IPS DF 6.9 (cell line): Measurements from ENCODE around the gene HOXD4.

Experiments
- DNase-seq: peaks from one replicate; pipeline ENCODE4 v3.0.0-alpha.2; 2013; ENCODE audit warnings: low read depth, low spot score
- H3K27ac ChIP-seq: one replicate; pipeline ENCODE4 v1.5.1; 2013; ENCODE audit warnings: low read length, control low read depth
- H3K27me3 ChIP-seq: 2 replicates; pipeline ENCODE4 v1.6.1; 2013; ENCODE audit warnings: mild to moderate bottlenecking, low read length; ENCODE audit not compliant: control insufficient read depth, insufficient read depth
- H3K36me3 ChIP-seq: 2 replicates; pipeline ENCODE4 v1.6.1; 2013; ENCODE audit warnings: low read length; ENCODE audit not compliant: control insufficient read depth, insufficient read depth
- H3K4me1 ChIP-seq: 2 replicates; pipeline ENCODE4 v1.6.1; 2013; ENCODE audit warnings: low read length; ENCODE audit not compliant: control insufficient read depth, insufficient read depth
- H3K4me3 ChIP-seq: 2 replicates; pipeline ENCODE4 v1.5.1; 2013; ENCODE audit warnings: mild to moderate bottlenecking, low read length
- H3K9me3 ChIP-seq: 2 replicates; pipeline ENCODE4 v1.6.1; 2013; ENCODE audit warnings: low read length, inconsistent platforms; ENCODE audit not compliant: control insufficient read depth, insufficient read depth
- WGBS: extraction: QIAGEN DNeasy Blood & Tissue Kit; methylation state at CpG from one replicate; pipeline ENCODE4 v1.1.7; 2013; ENCODE audit warnings: mixed read lengths, missing lambda C conversion rate; ENCODE audit not compliant: insufficient read length, insufficient coverage; 5-methylcytosine and 5-hydroxymethylcytosine counted together

The HOXD4 gene

DNA sequence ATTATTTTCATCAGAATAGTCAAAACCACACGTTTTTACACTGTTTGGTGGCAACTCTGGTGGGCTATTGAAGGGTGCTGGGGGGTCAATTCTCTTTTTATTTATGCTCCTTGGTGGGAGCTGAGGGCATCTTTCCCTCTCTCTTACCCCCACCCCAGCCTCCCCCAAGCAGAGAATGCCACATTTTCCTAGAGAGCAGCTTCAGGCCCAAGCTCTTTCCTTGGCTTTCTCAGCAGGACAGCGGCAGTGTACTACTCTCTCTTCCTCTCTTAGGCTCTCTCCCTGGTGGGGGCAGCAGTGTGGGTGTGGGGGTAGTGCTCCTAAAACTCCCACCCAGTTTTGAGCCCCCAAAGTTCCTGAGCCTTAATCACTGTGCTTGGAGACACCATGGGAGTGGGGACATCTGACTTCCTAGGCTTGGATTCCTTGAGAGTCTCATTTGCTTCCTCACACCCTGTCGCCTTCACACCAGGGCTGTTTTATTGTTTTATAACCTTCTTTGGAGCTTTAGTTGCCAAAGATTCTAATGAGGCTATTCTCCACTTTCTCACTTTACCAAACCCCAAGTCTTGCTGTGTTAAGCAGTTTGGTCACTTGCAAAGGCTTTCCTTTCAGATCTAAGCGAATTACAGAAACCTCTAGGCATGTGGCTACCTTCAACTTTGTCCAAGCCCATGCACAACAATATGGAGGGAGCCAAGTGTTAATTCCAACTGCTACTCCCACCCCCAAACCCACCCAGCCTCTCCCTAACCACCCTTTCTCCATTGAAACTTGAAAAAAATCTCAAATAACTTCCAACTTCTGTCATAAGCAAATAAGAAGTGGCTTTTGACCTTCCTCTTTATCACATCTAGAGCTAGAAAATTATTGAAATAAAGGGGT, 6.0 kb upstream of the HOXD4 start:
- no peak for DNase-seq
- Histone ChIP-seq H3K4me3 (no peak overlapping the region), H3K27ac (no peak overlapping the region), H3K4me1 (no peaks in the 10 kb centered on the region), H3K36me3 (no peaks in the 10 kb centered on the region), H3K9me3 (no peaks in the 10 kb centered on the region), H3K27me3 (peaks cover 90% of the 10 kb centered on the region)
- no CpG with 5 or more reads among the region's 4 CpGs for WGBS

DNA sequence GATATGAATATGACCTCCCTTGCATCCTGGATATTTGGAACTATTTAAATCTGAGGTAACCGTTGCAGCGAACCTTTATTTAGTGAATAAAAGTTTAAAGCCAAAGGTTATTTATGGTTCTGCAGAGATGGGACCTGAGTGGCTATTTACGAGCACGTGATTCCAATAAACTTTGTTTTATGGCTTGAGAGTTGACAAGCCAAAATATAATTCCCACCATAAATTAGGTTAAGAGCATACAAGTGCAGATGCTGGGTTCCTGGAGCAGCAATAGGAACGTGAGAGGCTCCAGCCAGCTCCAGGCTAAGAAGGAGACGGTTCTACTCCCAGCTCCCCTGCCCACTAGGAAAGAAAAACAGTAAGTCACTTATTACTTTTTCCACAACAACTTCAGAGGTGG, 5.2 kb upstream of the HOXD4 start:
- DNase-seq: no peak
- Histone ChIP-seq H3K9me3 (no peaks in the 10 kb centered on the region), H3K36me3 (no peaks in the 10 kb centered on the region), H3K27ac (no peak overlapping the region), H3K4me1 (no peaks in the 10 kb centered on the region), H3K27me3 (peaks cover 95% of the 10 kb centered on the region), H3K4me3 (no peak overlapping the region)
- no CpG with 5 or more reads among the region's 6 CpGs for WGBS

DNA sequence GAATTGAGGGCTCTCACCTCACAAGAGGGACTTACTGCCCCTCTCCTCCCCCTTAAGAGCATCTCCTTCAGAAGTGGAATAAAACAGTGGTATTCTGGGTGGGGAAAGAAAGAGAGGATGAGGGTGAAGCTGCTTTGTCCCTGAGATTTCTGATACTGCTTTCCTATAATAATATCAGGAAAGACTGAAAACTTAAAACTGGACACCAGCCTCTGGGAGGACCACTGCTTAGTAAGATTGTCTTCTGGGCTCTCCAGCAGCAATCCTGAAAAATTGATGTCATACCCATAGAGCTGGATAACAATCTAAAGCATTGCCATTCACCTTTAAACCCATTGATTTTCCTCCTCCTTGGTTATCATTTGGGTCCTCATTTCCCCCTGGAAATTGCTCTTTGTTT, 4.7 kb upstream of the HOXD4 start:
- no peak overlapping the region for H3K27ac ChIP-seq
- no peaks in the 10 kb centered on the region for H3K4me1 ChIP-seq
- peaks cover 95% of the 10 kb centered on the region for H3K27me3 ChIP-seq
- DNase-seq: no peak
- no peaks in the 10 kb centered on the region for H3K36me3 ChIP-seq
- H3K4me3 ChIP-seq: no peak overlapping the region
- no peaks in the 10 kb centered on the region for H3K9me3 ChIP-seq

DNA sequence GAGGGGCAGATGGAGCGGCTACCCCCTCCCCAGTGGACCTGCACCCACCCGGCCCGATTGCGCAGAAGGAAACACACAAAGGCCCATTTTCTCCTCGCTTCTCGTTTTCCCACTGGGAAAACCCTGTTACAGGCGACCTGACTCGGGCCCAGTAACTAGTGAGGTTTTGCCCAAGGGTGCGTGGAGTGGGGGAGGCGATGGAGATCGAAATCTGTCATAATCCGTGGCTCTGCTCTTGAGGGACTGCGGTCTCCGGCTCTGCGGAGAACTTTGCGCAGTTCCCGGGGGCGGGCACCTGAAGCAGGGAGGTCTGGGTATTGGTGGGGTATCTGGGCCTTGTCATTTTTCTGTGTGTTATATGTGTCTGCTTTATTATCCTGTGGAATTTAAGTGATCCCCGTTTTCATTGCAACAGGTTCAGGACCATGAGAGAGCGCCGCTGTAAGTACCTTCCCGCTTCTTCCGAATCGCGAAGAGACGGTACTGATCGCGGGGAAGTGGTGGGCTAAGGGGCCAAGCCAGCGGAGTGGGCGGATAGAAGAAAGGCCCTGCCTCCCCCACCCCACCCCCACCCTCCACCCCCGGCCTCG, 4.0 kb upstream of the HOXD4 start:
- no CpG with 5 or more reads among the region's 32 CpGs for WGBS
- H3K27ac ChIP-seq: no peak overlapping the region

DNA sequence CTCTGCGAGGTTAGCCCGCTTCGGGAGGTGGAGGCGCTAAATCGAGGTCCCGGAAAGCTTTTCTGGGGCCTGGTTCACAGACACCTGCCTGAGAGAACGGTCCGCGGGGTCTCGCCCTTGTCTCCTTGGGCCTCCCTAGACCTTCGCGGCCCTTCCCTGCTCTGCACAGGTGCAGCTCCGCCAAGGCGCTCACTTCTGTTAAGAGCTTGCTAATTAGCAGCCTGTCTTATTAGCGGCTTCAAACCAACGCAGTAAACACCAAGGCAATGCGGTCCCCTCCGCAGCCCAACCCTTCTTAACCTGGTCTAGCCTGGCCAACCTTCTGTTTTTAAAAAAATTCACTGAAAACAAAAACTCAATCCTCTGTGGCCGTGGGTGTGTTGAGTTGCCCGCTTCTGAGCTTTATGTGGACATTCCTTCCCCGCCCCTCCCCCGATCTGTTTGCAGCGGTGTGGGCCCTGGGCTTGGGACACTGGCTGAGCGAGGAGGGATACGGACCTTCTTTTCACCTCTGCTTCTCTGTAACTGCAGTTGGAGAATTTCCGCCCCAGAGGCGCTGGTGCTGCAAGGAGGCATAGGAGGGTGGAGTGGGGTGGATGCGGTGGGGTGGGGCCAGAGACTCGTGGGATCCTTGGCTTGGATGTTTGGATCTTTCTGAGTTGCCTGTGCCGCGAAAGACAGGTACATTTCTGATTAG, 3.4 kb upstream of the HOXD4 start:
- no CpG with 5 or more reads among the region's 31 CpGs for WGBS
- no peaks in the 10 kb centered on the region for H3K9me3 ChIP-seq
- H3K27me3 ChIP-seq: peaks cover 94% of the 10 kb centered on the region
- DNase-seq: no peak
- no peak overlapping the region for H3K27ac ChIP-seq
- no peaks in the 10 kb centered on the region for H3K36me3 ChIP-seq
- no peaks in the 10 kb centered on the region for H3K4me1 ChIP-seq
- H3K4me3 ChIP-seq: no peak overlapping the region

More for the DNA sequence above, 4.0 kb upstream of the HOXD4 start:
- Histone ChIP-seq H3K9me3 (no peaks in the 10 kb centered on the region), H3K4me1 (no peaks in the 10 kb centered on the region), H3K36me3 (no peaks in the 10 kb centered on the region), H3K4me3 (no peak overlapping the region), H3K27me3 (peaks cover 94% of the 10 kb centered on the region)
- no peak for DNase-seq

DNA sequence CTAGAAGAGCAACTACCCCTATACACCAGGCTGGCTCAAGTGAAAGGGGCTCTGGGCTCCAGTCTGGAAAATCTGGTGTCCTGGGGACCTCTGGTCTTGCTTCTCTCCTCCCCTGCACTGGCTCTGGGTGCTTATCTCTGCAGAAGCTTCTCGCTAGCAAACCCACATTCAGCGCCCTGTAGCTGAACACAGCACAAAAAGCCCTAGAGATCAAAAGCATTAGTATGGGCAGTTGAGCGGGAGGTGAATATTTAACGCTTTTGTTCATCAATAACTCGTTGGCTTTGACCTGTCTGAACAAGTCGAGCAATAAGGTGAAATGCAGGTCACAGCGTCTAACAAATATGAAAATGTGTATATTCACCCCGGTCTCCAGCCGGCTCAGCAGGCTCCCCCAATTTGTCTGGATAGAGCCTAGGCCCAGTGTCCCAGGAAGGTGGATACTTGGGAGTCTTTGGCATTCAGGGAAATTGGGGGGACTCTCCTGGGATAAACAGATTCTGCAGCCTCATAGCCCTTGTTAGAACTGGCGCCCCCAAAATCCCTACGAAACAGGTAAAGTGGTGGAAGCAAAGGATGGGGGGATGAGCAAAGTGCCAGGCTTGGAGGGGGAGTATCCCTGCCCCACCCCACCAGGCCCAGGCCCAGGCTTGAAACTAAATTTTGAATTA, 2.5 kb upstream of the HOXD4 start:
- WGBS: no CpG with 5 or more reads among the region's 11 CpGs
- Histone ChIP-seq H3K27ac (no peak overlapping the region), H3K36me3 (no peaks in the 10 kb centered on the region), H3K9me3 (no peaks in the 10 kb centered on the region), H3K27me3 (peaks cover 94% of the 10 kb centered on the region), H3K4me1 (no peaks in the 10 kb centered on the region), H3K4me3 (no peak overlapping the region)
- DNase-seq: no peak

DNA sequence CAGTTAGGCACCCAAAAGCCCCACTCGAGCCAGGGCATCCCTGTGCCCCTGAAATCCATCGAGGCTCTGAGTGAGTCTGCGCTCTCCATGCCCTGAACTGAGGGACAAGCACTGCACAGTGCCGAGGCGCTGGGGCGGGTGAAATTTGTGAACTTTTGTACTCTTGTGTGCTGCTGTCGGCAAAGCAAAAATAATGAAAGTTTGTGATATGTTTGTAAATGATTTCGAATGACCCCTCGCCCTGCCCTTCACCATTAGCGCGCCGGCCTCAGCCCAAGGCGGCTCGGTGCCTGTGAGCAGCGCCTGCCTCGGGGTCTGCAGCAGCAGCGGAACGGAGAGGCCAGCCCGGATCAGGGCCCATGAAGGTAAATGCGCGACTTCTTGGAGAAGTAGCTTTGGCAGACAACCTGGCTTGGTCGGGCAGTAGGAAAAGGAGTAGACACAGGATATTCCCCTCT, 1.8 kb upstream of the HOXD4 start:
- H3K4me3 ChIP-seq: no peak overlapping the region
- no peaks in the 10 kb centered on the region for H3K9me3 ChIP-seq
- H3K36me3 ChIP-seq: no peaks in the 10 kb centered on the region
- DNase-seq: no peak
- H3K27me3 ChIP-seq: peaks cover 96% of the 10 kb centered on the region
- no peak overlapping the region for H3K27ac ChIP-seq
- no CpG with 5 or more reads among the region's 22 CpGs for WGBS
- H3K4me1 ChIP-seq: no peaks in the 10 kb centered on the region

DNA sequence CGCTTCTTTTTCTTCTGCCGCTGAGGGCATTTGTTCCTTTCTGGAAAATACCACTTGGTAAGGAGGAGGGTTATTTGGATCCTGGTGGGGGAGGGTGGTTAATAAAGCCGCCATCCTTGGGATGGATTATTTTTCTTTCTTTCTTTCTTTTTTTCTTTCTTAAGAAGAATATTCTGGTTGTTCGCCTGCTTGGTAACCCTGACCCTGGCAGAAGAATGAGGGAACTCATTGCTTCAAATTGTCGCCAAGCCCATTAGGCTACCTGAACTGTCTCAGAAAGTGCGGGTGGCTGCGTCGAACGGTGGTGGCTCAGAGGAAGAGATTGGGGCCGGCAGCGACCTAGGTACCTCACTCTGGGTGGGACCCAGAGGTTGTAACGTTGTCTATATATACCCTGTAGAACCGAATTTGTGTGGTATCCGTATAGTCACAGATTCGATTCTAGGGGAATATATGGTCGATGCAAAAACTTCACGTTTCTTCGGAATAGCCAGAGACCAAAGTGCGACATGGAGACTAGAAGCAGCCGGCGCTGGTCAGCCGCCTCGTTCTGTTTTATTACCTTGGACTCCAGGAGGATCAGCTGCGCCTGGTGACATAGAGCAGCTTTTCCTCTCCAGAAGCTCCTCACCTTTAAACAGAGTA, 1.3 kb upstream of the HOXD4 start:
- no peaks in the 10 kb centered on the region; the same call in 1 of the 2 replicates for H3K4me1 ChIP-seq
- H3K36me3 ChIP-seq: no peaks in the 10 kb centered on the region
- no peak overlapping the region for H3K27ac ChIP-seq
- DNase-seq: no peak
- H3K27me3 ChIP-seq: peaks cover 97% of the 10 kb centered on the region
- no CpG with 5 or more reads among the region's 24 CpGs for WGBS
- no peak overlapping the region for H3K4me3 ChIP-seq
- no peaks in the 10 kb centered on the region for H3K9me3 ChIP-seq

DNA sequence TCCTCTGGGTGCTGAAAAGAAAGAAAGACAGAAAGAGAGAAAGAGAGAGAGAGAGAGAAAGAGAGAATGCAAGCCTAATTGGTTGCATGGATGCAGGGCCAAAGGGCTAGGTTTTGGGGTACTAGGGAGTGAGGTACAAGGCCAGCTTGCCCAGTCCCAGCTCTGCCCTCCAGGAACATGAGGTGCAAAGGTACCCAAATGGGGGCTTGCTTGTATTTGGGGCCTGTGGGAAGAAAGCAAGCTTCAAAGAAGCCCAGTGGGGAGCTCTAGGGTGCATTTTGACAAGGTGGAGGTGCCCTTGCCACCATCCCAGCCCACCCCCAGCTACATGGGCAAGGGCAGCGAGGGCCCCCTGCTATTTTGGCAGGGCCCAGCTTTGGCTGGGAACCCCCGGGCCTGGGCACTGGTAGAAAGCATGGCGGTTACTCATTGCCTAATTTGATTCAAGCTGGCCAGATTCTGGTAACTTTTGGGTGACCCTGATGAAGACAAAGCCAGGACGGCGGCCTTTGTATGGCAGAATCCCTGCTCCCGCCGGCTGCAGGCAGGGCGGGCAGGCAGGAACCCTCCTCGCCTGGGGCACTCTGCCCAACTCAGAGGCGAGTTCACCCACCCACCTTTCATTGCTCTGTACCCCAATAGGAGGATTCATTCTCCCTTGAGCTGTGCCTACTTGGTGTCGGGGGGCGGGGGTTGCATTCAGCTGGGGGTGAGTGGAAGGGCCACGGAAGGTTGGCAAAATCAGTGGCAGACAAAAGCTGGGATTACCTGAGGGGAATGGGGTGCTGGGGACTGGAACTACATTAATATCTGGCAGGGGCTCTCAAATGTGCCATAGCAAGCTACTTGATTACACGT, 537 bp upstream of the HOXD4 start:
- DNase-seq: no peak
- H3K27ac ChIP-seq: no peak overlapping the region
- H3K27me3 ChIP-seq: peaks cover 97% of the 10 kb centered on the region
- no peaks in the 10 kb centered on the region for H3K9me3 ChIP-seq
- no peaks in the 10 kb centered on the region for H3K36me3 ChIP-seq
- no peaks in the 10 kb centered on the region; the same call in 1 of the 2 replicates for H3K4me1 ChIP-seq
- WGBS: no CpG with 5 or more reads among the region's 14 CpGs
- no peak overlapping the region for H3K4me3 ChIP-seq
